Activated B cell treated with CpG ODN at 0.5 μM for 24 hours (primary cell): ENCODE measurements around the gene CABLES2. TPM values are rescaled to one million over a fixed set of nuclear protein-coding genes. Genes with fewer than 3 reads are reported as not detected.

Source experiments
- ATAC-seq: fragments of 200-7000 bp; cut with Tn5 transposase; one replicate; pipeline ENCODE4 v1.10.0; 2021; ENCODE audit warnings: low read depth, mild to moderate bottlenecking, moderate library complexity
- CTCF ChIA-PET: fragments of 350-600 bp; sonication (Branson Sonifier 250); formaldehyde crosslinking; loops from one replicate; lab custom pipeline; 2021; ENCODE audit warnings: antibody characterized with exemption; lab: Charles Lee
- POLR2A ChIA-PET: fragments of 350-600 bp; sonication (Branson Sonifier 250); formaldehyde crosslinking; loops from one replicate; lab custom pipeline; 2021; ENCODE audit warnings: antibody characterized with exemption; lab: Charles Lee
- DNase-seq: peaks from one replicate; pipeline ENCODE4 v3.0.0; 2022
- H3K27ac Mint-ChIP-seq: one replicate; pipeline ENCODE4 v1.8.0; 2020; ENCODE audit warnings: mixed read lengths
- H3K27me3 Mint-ChIP-seq: one replicate; pipeline ENCODE4 v1.8.0; 2021; ENCODE audit warnings: mixed read lengths
- H3K36me3 Mint-ChIP-seq: one replicate; pipeline ENCODE4 v1.8.0; 2021; ENCODE audit warnings: low read depth, mixed read lengths
- H3K4me1 Mint-ChIP-seq: one replicate; pipeline ENCODE4 v1.8.0; 2021; ENCODE audit warnings: mixed read lengths
- H3K4me3 Mint-ChIP-seq: one replicate; pipeline ENCODE4 v1.8.0; 2020; ENCODE audit warnings: mild to moderate bottlenecking, mixed read lengths
- H3K9me3 Mint-ChIP-seq: one replicate; pipeline ENCODE4 v1.8.0; 2020; ENCODE audit warnings: mixed read lengths
- CTCF ChIP-seq: fragments of 200-600 bp; IDR thresholded peaks from one replicate; pipeline ENCODE4 v1.8.0; 2022; ENCODE audit warnings: antibody characterized with exemption, mild to moderate bottlenecking
- intact Hi-C: fragments of 100-400 bp; cut with micrococcal nuclease; formaldehyde crosslinking; loops from one replicate; pipeline ENCODE4 v1.15.1; 2024
- total RNA-seq: library from RNA; stranded (reverse); gene quantifications from 2 replicates; pipeline ENCODE4 v1.2.3, GENCODE V29; 2022

CABLES2 gene
- total RNA-seq, 1 donor from 2014 or later, result 6.6 TPM

DNA sequence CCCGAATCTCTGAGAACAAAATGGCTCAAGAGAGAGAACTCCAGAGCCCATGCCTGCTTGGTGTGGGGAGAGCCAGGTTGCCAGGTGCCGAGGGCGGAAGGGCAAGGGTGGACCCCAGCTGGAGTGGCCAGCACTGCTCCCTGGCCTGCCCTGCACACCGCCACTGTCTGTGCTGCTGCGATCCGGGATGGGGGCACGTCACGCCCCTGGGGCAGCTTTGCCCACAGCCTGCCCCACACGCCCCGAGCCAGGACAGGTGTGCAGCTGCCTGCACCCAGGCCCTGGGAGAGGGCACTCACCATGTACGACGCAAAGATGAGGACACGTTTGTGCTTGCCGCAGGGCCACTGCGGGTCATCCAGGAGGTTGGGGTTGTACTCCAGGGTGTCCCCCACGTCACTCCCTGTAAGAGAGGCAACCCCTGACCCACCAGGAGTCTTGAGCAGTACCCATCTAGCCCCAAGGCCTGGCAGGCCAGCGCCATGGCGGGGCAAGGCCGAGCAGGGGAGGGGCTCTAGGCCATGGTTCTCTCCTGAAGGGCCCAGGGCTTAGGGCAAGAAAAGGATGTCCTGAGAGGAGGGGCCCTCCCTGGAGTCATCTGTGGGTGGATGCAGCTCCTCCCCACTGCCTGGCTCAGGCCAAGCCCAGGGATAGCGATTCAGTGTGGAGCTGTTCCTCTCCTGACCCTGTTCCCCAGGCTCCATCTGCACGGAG is 14.3 kb downstream of the CABLES2 start:
- ChIA-PET POLR2A (no interaction called here), CTCF (no interaction called here)
- no peak overlapping the region for H3K4me3 Mint-ChIP-seq
- peaks cover 60% of the 10 kb centered on the region for H3K36me3 Mint-ChIP-seq
- DNase-seq, result no peak
- no peaks in the 10 kb centered on the region for H3K27me3 Mint-ChIP-seq
- H3K27ac Mint-ChIP-seq, result no peak overlapping the region
- H3K4me1 Mint-ChIP-seq, result peaks cover 20% of the 10 kb centered on the region
- TF ChIP-seq CTCF, result no peak
- no peaks in the 10 kb centered on the region for H3K9me3 Mint-ChIP-seq
- intact Hi-C loops, result no loop called here
- ATAC-seq, result no peak

DNA sequence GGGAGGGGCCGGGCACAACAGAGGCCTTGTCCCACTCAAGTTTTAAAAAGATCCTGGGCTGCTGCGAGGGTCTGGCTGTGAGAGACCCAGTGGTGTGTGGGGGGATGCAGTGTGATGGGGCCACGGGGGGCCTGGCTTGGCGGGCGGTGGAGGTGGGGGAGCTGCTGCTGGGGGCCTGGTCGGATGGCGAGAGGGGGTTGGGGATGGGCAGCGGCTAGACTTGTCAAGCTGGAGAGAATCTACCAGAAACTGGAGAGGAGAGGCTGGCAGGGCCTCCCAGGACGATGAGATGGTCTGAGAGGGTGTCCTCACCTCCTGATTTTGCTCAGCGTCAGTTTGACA is 15.0 kb downstream of the CABLES2 start:
- Mint-ChIP-seq H3K27ac (no peak overlapping the region), H3K4me1 (peaks cover 26% of the 10 kb centered on the region), H3K9me3 (no peaks in the 10 kb centered on the region), H3K4me3 (no peak overlapping the region), H3K36me3 (peaks cover 63% of the 10 kb centered on the region), H3K27me3 (no peaks in the 10 kb centered on the region)
- POLR2A ChIA-PET, result no interaction called here
- ATAC-seq (no peak), DNase-seq (no peak)
- intact Hi-C loops, result no loop called here
- CTCF ChIA-PET, result no interaction called here
- TF ChIP-seq CTCF, result no peak

DNA sequence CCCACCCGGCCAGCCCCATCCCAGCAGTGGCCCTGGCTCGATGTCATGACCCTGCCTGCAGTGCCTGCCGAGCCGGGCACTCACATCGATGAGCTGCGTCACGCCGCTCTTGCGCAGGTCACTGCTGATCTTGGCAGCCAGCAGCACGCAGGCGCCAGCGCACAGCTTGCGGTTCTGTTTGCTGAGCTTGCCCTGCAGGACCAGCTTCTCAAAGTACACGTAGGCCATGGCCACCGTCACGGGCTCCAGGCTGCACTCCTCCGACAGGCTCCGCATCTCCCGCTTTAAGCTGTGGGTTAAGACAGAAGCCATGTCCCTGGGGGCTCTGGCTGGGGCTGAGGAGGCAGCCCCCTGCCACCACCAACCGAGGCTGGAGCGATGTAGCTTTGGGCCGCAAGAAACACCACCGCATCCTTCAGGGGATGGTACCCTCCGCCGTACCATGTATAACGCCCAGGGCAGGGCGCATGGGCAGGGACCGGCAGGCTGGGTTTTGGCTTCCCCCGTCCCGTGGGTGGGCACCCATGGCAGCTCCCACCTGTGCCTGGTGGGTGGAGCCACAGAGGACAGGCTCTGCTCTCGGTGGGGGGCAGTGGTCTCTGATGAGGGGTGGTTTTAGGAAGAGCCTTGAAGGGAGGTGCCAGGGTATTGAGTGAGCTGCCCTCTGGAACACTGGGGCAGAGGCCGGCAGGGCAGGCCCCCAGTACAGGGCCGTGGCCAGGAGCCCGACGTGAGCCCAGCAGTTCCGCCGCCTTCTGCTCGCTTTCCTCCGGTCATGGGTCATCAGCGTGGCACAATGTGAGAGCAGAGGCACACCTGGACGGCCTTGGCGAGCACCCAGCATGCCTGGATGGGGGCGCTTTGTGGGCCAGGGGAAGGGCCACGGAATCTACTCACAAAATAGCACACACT is 15.7 kb downstream of the CABLES2 start:
- CTCF ChIA-PET, result no interaction called here
- H3K27me3 Mint-ChIP-seq, result no peaks in the 10 kb centered on the region
- DNase-seq (no peak), ATAC-seq (no peak)
- intact Hi-C loops, result no loop called here
- TF ChIP-seq CTCF, result no peak
- H3K36me3 Mint-ChIP-seq, result peaks cover 62% of the 10 kb centered on the region
- no peak overlapping the region for H3K27ac Mint-ChIP-seq
- POLR2A ChIA-PET, result interaction anchor here (0.6 to 1.0 kb wide), 2 partner anchors 225 to 350 kb away, joined by 3 to 4 read pairs; no protein-coding TSS in a partner anchor
- H3K4me1 Mint-ChIP-seq, result peaks cover 26% of the 10 kb centered on the region
- no peaks in the 10 kb centered on the region for H3K9me3 Mint-ChIP-seq
- H3K4me3 Mint-ChIP-seq, result no peak overlapping the region

DNA sequence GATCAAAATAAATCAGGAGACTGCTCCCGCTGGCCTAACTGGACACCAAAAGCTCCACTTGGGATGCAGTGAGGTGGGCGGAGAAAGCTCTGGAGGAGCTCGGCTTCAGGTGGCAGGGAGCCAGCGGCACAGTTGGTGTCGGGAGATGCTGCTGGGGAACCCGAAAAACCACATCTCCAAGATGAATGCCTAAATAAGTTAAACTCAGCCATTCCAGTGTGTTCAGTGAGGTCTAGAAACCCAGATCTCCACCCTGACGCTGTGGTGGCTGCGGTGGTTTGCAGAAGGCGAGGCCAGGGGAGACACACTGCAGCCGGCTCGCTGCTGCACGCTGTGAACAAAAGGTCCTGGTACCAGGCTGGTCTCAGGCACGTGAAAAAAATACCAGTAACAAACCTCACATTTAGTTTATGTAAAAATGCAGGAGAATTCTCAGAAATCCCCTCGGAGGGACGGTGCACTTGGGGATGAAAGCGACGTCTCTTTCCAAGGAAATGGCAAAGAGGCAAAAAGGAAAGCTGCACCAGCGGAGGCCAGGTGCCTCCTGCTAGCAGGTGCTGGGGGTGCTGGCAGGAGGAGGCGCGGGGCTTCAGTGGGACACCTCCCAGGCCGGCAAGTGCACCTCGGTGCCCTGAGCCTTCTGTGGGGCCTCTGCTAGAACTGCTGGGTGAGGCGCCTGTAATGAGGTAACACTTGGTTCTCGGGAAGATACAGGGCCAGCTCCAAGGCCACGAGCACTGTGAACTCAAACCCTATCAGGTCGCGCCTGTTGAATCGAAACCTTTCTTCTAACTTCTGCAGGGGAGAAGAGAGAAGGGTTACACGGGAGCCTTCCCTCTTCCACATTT is 16.5 kb downstream of the CABLES2 start:
- CTCF ChIA-PET, result no interaction called here
- Mint-ChIP-seq H3K36me3 (peaks cover 64% of the 10 kb centered on the region), H3K27me3 (no peaks in the 10 kb centered on the region), H3K4me1 (peaks cover 32% of the 10 kb centered on the region), H3K4me3 (no peak overlapping the region), H3K27ac (peak overlapping the region; percentile 30), H3K9me3 (no peaks in the 10 kb centered on the region)
- POLR2A ChIA-PET, result interaction anchor here (0.6 to 1.0 kb wide), 3 partner anchors 226 to 420 kb away, joined by 3 to 4 read pairs (median 3); no protein-coding TSS in a partner anchor
- no peak for ATAC-seq
- no peak for DNase-seq
- intact Hi-C loops, result no loop called here
- TF ChIP-seq CTCF, result no peak
